NCI-H524 treated with DMSO at 0.1 percent for 48 hours (cell line): ENCODE data around the gene MBNL2.

Experiments
- DNase-seq: peaks from one replicate; lab custom pipeline; 2025; lab: John Stamatoyannopoulos, UW

MBNL2 gene

GRCh38 chr13:97234742-97235141 is 12.6 kb downstream of the MBNL2 start:
- no peak for DNase-seq

- DNase-seq, result no peak
Observed at GRCh38 chr13:97235549-97236231, 13.6 kb downstream of the MBNL2 start.

- DNase-seq, result no peak
Observed at GRCh38 chr13:97237388-97237787, 15.3 kb downstream of the MBNL2 start.

- DNase-seq, result no peak
Observed at GRCh38 chr13:97238432-97238831, 16.3 kb downstream of the MBNL2 start.

GRCh38 chr13:97238883-97239282 is 16.8 kb downstream of the MBNL2 start:
- no peak for DNase-seq

GRCh38 chr13:97239306-97239705 is 17.2 kb downstream of the MBNL2 start:
- no peak for DNase-seq

GRCh38 chr13:97239943-97240787 is 18.0 kb downstream of the MBNL2 start:
- DNase-seq, result no peak

- no peak for DNase-seq
Observed at GRCh38 chr13:97240788-97241734, 18.9 kb downstream of the MBNL2 start.

- DNase-seq, result no peak
Observed at GRCh38 chr13:97241761-97242160, 19.6 kb downstream of the MBNL2 start.

- DNase-seq, result no peak
Observed at GRCh38 chr13:97242755-97243497, 20.8 kb downstream of the MBNL2 start.

GRCh38 chr13:97243915-97244781 is 22.0 kb downstream of the MBNL2 start:
- DNase-seq, result no peak

GRCh38 chr13:97245011-97245410 is 22.9 kb downstream of the MBNL2 start:
- no peak for DNase-seq

GRCh38 chr13:97246596-97247158 is 24.5 kb downstream of the MBNL2 start:
- no peak for DNase-seq

GRCh38 chr13:97248243-97248642 is 26.1 kb downstream of the MBNL2 start:
- DNase-seq, result no peak

- no peak for DNase-seq
Observed at GRCh38 chr13:97249093-97249795, 27.1 kb downstream of the MBNL2 start.

- DNase-seq, result no peak
Observed at GRCh38 chr13:97249796-97250495, 27.8 kb downstream of the MBNL2 start.

- DNase-seq, result no peak
Observed at GRCh38 chr13:97250560-97250959, 28.4 kb downstream of the MBNL2 start.

- DNase-seq, result no peak
Observed at GRCh38 chr13:97252735-97253134, 30.6 kb downstream of the MBNL2 start.
